Thyroid gland (tissue), 4 donors: Measurements from ENCODE around the gene SORCS2.

Source experiments
- CTCF ChIP-seq, 6 experiments: fragments of 200-600 bp in 3 of 6; fragments of 450-650 bp in 3 of 6; sonication (generic) in 3 of 6; IDR thresholded peaks; one replicate each; pipeline ENCODE4 v1.5.1; 2016 to 2019; ENCODE audit warnings: antibody characterized with exemption in 6 of 6, mild to moderate bottlenecking in 2 of 6, inconsistent platforms in 1 of 6, moderate library complexity in 1 of 6
- POLR2A ChIP-seq, 2 donors: fragments of 450-650 bp; IDR thresholded peaks; one replicate each; pipeline ENCODE4 v1.6.1; 2017; ENCODE audit warnings: antibody characterized with exemption in 2 of 2, mild to moderate bottlenecking in 2 of 2, moderate library complexity in 1 of 2

GRCh38 chr4:7511525-7511924 lies 319.2 kb downstream of the SORCS2 start:
- TF ChIP-seq CTCF (IDR thresholded peaks at IDR 0.05) (no peak), POLR2A (IDR thresholded peaks at IDR 0.05) (no peak)
